ENCODE data around the gene KREMEN2.
"Not testable (repeated sequence)": the region's sequence is repeated elsewhere in the genome, so short reads cannot be mapped to it uniquely, and the experiment has no call there.

KREMEN2 gene

DNA sequence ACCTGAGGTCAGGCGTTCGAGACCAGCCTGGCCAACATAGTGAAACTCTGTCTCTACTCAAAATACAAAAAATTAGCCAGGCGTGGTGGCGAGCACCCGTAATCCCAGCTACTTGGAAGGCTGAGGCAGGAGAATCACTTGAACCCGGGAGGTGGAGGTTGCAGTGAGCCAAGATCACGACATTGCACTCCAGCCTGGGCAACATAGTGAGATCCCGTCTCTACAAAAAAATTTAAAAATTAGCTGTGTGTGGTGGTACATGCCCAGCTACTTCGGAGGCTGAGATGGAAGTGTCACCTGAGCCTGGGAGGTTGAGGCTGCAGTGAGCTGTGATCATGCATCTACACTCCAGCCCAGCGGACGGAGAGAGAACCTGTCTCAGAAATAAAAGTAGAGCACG, 20.4 kb upstream of the KREMEN2 start:
- FAIRE-seq, result not testable (repeated sequence)

DNA sequence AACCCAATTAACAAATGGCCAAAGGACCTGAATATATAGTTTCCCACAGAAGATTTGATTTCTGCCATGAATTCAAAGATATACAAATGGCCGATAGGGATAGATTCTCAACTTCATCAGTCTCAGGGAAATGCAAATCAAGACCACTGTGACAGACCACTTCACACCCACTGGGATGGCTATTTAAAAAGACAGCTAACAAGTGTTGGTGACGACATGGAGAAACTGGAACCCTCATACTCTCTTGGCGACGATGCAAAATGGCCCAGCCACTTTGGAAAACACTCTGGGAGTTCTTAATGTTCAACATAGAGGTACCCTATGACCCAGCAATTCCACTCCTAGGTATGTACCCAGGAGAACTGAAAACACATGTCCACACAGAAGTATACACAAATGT, 17.4 kb upstream of the KREMEN2 start:
- no peak for FAIRE-seq

DNA sequence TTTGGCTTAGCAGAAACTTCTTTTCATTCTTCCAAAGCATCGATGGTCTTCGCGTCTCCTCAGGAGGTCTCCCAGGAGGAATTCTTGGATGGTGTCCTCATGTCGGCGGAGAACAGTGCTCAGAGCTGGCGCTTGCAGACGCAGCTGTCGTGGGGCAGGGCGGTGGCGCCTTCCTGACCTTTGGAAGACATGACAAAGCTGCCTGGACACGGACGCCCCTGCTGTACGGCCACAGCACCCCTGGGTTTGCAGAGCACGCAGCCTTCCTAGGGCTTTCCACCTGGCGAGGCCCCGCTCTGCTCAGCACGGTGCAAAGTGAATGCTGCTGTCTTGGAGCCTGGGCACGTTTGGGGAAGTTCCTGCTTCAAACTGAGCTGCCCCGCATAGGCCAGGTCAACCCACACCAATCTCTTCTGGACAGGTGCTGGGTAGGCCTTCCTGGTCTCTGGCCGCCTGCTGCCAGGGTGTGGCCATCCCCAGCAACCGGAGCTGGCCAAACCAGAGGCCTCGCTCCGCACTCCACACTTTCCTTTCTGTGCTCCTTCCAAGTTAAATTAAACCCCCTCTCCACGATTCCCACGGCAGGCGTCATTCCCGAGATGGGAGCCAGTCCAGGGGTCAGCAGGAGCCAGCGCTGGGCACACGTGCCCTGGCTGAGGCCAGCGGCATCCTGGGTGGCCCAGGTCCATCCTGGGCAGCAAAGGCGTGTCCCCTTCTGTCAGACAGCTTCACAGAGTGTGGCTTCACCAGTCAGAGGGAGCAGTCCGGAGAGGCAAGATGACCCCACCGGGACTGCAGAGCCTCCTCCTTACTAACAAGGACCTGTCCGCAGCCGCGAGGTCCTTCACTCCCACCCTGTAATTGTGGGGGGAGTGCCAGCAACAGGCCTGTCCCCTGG, 15.0 kb upstream of the KREMEN2 start:
- no peak for FAIRE-seq

DNA sequence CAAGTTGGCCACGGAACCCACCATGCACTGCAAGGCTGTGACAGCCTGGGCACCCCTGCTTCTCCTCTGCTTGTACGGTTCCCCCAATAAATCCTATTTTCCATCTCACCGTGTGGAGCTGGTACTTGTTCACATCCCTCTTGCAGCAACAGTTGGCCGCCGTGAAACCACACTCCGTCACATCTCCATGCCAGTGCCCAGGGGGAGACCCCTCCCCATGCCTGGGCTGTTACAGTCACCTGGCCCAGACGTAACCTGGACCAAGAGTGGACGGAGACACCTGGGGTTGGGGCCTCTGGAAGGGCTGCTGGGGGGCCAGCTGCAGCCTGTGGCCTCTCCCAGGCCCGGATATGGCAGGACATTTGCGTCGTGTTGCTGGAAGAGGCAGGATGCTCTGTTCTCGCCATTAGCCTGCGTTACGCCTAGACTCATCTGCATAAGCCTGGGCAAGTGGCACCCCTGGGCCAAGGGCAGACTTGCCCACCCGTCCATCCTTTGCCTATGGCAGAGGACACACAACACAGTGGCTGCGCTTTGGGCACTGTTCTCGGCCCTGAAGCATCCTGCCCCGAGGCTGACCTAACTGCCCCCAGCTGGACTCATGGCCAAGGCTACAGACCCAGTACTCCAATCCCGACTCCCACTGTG, 14.2 kb upstream of the KREMEN2 start:
- FAIRE-seq, result no peak

DNA sequence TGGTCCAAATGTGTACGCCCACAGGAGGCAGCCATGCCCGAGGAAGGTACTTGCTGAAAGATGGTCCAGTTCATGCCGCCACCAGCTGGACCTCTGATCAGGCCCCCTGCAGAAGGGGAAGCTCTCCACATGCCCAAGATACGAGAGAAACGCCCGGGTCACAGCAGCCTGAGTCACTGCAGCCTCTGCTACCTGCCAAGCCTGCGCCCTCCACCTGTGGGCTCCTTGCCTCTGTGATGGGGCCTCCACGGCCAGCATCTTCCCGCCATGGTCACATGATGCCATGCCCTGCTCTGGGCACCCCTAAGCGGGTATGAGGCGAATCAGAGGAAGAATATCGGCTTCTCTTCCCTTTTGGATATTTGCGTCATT, 13.7 kb upstream of the KREMEN2 start:
- no peak for FAIRE-seq

DNA sequence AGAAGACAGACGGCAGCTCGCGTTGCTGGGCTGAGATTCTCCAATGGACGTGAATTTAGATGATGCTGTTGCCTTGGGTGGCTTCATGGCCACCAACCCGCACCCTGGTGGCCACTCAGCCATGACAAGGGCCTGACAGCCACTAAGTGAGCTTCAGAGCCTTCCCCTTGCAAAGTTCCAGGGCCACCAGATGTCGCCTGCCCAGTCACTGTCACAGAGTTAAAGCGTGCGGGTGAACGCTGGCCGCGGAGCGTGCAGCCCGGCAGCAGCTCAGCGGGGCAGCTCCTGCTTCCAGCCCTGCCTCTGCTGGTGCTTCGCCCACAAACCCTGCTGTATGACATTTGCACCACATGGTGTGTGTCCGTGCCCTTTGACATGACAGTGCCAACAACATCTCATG, 13.3 kb upstream of the KREMEN2 start:
- FAIRE-seq, result no peak

DNA sequence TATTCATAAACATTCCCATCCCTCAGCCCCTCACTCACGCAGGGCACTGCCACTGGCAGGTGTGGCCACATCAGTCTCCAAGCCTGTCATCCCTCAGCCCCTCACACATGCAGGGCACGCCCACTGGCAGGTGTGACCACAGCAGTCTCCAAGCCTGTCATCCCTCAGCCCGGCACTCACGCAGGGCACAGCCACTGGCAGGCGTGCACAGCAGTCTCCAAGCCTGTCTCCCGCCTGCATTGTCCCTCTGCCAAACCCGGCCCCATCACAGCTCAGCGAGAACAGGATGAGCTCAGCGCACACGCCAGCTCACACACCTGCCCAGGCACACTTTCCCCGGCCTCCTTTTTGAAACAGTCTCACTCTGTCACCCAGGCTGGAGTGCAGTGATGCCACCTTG, 11.4 kb upstream of the KREMEN2 start:
- FAIRE-seq, result no peak

DNA sequence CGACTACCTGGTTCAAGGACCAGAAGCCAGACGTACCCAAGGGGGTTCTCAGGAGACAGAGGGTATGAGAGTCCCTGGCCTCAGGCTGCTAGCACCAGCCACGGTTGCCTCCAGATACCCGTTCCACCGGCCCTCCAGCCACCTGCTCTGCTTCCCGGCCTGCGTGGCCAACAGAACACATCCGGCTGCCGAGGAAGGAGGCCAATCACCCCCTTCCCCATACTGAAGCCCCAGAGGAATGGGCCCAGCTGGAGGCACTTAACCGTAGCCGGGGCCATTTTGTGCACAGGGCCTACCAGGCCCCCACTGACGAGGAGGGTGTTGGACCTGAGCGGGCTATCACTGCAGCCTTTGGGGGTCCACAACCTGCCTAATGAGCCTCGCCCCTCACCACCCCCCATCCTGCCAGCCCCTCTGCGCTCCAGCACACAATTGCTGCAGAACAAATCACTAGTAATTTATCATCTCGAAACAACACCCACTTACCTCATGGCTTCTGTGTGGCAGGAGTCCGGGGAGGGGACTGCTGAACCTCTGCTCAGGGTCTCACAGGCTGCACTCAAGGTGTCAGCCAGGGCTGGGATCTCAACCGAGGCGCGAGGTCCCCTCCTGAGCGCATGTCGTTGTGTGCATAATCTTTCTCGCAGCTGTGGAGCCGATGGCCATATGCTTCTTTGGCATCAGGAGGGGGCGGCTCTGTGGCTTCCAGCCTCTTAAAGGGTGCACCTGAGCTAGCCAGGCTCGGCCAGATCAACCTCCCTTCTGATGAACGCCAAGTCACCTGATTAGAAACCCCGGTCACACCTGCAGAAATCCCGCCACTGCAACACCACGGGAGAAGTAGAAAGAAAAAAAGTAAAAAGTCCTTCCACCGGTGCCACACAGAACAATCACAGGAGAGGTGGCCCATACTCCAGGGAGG, 10.1 kb upstream of the KREMEN2 start:
- FAIRE-seq, result no peak

DNA sequence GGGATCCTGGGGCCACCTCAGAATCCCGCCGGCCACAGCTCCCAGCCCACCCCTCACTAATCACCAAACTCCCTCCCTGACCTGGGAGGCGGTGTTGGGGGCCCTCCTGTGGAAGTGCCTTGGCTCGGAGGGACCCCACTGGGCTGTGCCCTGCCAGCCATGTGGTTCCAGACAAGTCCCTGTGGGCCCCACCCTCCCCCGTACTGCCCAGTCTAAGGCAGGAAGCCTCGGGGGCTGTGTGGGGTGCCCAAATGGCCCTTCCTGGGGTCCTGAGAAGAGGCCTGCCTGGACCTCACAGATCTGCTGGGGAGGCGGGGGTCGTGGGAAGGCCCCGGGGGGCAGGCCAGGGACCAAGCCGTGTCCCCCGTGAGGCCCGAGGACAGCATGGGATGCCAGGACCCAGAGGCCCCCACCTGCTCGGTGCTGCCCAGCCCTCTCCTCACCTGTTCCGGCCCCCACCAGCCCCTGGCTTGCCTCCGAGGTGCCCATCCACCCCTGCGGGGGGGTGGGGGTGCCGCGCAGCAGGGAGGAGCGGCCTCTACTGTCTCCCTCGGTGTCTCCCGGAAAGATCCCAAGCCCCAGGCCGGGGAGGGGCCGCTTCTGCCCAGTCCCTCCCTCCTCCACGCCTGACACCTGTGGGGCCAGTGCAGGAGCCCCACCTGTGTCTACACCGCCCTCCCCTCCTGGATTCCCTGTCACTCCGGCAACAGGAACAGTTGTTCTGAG, 9.3 kb upstream of the KREMEN2 start:
- no peak for FAIRE-seq

DNA sequence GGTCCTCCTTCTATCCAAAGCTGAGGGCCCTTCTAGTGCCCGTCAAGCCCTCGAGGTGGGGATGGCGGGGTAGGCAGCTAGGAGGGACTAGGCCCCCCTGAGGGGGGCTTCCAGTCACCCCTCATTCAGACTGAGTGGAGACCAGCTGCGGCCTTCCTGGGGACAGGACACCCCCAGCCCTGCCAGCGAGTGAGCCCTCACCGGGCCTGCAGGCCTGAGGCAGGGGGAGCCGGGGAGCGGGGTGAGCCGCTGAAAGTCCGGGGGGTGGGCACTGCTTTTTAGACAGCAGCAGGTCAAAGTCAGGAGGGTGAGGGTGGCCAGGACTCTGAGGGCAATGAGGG, 8.7 kb upstream of the KREMEN2 start:
- FAIRE-seq, result no peak

DNA sequence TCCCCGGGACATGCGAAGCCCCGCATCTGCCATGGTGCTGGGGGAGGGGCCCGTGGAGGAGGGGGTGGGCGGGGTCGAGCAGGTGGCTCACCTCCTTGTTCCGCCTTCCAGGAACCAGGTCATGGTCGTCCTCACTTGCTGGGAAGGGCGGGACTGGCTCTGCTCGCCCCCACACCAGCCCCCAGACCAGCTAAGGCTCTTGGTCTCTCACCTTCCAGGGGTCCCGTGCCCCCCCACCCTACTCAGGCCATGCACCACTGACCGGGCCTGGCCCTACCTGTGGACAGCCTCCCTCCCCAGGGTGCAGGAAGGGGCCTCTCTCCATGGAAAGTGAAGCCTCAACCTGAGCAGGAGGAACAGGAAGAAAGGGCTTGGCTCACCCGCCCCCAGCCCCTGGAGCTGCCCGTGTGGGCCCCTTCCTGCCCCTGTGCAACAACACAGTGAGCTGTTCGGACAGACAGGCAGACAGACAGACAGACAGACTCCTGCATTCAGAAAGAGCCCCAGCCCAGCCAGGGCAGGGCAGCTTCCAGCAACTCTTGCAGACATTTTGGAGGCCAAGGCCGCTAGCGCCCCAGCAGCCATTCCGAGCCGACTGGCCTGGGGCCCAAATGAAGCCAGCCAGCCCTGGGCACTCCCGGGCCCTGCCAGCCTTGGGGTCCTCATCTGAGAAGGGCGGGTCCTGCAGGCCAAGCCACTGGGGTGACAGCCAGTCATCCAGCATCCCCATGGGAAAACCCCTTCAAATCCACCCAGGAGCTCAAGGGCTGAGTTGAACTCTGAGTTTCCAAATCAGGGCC, 8.1 kb upstream of the KREMEN2 start:
- no peak for FAIRE-seq

DNA sequence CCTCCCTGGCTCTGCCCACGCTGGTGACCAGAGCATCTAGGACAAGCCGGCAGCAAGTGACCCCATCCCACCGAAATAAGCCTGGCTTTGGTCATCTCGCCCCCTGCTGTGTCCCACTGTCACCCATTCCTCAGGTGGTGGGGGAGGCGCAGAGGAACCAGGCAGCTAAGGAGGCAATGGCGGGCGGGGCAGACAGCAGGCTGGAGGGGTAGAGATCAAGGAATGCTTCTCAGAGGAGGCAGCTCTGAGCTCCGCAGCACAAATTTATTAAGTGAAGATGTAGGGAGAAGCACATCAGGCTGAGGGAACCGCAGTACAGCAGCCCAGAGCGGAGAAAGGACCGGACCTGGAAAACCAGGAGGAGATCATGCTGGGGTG, 7.5 kb upstream of the KREMEN2 start:
- FAIRE-seq, result no peak

DNA sequence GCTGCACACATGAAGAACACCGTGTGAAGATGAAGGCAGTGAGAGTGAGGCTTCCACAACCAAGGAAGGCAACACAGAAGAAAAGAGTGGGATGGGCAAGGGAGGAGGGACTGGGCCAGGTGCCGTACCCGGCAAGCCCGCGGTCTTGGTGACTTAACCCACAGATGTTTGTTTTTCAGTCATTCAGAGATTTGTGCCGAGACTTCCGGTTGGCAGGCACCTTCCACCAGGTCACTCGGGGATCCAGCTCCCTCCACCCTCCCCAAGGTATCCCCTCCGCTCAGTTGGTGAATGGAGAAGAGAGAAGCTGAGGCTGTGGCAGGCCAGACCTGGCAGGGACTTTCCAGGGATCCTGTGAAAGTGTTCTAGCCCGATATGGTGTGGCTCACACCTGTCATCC, 4.9 kb upstream of the KREMEN2 start:
- FAIRE-seq, result no peak

DNA sequence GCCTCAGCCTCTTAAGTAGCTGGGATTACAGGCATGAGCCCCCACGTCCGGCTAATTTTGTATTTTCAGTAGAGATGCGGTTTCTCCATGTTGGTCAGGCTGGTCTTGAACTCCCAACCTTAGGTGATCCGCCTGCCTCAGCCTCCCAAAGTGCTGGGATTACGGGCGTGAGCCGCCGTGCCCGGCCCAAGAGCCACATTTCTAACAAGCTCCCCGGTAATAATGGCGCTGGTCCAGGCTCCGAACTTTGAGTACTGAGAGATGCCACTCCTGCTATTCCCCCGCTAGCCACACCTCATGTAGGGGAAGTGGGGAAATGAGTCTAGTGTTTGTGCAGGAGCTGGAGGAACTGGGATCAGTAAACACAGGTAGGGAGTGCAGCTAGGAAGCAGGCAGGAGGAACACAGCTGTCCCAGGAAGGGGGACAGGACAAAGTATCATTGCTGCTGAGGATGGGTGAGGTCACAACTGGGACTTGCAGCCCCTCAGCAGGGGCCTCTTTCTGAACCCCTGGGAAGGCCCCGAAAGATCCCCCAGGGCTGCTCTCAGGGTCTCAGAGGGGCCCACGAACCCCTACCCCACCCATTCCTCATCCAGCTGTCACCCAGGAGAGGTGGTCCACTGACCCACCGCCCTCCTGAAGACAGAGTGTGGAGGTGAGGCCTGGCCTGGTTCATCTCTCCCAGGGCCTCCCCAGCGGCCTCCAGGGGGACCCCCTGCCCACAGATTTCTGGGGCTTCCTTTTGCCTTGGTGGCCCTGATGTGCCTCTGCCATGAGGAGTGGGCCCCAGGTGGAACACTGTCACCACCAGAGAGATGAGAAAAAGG, 3.7 kb upstream of the KREMEN2 start:
- no peak for FAIRE-seq

DNA sequence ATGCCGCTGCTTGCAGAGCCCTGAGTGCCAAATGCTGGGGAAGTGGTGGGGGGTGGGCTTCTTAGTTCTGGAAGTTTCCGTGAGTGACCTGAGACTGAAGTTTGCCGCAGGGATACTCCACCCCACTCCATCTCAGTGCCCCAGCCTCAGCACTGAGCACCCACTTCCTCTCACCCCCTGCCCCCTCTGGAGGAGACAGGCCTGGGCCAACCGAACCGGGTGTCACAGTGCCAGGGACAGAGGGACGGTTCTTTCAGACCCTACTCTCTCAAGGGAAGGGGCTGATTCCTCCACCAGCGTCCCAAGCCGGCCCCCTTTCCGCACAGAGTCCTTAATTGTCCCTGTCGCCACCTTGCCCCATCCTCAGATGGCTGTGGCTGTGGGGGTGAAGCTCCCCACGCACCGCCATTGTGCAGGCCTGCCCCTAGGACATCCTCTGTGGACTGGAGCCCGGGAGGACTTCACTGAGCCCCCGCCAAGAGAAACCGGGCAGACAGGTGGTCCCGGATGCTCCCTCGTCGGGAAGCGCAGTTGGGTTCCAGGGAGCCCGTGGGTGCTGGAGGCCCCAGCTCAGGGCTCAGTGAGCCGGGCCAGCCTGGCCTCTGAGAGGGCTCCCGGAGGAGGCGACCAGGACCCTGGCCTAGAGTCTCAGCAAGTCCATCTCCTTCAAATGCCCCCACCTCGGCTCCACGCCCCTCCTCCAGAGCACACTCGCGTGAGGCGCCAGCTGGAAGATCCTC, 1.6 kb upstream of the KREMEN2 start:
- FAIRE-seq, result no peak

DNA sequence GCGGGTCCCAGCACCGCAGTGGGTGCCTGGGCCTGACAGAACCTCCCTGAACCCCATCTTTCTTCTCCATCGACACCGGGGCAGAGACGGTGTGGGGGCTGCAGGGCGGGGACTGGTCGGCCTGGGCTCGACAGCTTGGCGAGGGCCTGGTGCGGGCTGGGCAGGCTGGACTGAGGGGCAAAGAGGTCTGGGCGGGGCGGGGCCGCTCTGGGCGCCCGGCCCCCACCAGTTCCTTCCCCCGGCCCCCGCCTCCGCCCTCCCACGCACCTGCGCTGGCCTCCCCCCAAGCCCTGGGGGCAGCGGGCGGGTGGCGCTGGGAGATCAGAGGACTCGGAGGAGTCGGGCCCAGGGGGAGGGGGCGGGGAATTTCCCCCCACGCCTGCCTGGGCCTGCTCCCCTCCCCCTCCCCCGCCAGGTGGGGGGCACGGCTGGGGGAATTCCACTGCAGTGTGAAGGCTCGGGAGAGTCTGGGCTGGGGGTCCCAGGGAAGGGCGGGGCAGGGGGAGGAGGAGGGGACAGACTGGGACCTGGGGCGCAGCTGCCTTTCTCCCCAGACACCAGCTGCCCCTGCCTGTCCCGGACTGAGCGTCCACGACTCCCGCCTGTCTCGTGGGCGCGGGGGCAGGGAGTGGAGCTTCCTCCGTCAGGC, 877 bp upstream of the KREMEN2 start:
- FAIRE-seq, result no peak

DNA sequence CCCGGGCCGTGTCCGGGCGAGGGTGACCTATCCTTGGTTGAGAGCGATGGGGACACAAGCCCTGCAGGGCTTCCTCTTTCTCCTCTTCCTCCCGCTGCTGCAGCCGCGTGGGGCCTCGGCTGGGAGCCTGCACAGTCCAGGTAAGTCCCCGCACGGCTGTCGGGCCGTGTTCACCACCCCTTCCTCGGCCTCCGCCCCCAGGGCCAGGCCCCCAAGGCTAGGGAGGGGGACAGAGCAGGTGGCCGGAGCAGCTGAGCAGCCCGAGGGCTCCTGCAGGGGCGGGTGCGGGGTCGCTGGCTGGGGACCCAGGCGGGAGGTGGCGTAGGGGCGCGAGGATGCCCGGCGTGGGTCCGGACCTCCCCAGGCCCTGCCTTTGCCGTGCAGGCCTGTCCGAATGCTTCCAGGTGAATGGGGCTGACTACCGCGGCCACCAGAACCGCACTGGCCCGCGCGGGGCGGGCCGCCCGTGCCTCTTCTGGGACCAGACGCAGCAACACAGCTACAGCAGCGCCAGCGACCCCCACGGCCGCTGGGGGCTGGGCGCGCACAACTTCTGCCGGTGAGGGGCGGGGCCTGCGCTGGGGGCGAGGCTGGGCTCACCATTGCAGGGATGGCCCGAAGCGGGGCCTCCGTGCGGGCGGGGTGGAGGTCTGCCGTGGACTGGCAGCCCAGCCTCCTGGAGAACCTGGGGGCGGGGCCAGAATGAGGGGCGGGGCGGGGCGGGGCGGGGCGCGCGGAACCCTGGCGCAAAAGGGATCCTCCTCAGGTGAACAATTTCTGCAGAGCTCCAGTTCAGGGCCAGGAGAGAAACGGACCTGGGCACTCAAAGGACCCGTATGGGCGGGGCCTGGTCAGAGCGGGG, 631 bp downstream of the KREMEN2 start:
- FAIRE-seq, result no peak

DNA sequence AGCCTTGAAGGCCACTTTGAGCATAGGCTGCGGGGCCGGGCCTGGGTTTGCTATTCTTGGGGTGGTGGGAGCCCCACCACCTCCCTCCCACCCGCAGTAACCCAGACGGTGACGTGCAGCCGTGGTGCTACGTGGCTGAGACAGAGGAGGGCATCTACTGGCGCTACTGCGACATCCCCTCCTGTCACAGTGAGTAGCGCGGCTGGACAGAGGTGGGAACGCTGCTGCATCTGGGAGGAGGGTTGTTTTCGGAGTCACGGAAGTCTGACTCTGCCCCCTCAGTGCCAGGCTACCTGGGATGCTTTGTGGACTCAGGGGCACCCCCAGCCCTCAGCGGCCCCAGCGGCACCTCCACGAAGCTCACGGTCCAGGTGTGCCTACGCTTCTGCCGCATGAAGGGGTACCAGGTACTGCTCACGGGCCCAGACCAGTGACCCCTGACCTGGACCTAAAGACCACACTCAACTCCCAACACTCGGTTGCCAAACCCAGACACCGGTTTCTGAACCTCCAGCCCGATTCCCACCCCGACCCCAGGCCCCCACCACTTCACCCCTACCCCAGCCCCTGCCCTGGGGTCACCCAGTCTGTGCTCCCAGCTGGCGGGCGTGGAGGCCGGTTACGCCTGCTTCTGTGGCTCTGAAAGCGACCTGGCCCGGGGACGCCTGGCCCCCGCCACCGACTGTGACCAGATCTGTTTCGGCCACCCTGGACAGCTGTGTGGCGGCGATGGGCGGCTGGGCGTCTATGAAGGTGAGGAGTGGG, 2.1 kb downstream of the KREMEN2 start:
- no peak for FAIRE-seq
